Common myeloid progenitor, CD34-positive (primary cell): ENCODE results near the gene MMP1.
A peak's percentile ranks its signal among the peaks of the same experiment; 100 is the strongest.

Experiments
- CTCF ChIA-PET: fragments of 350-600 bp; sonication (Branson Sonifier 250); formaldehyde crosslinking; loops from one replicate; lab custom pipeline; 2021; ENCODE audit warnings: antibody characterized with exemption; lab: Charles Lee
- POLR2A ChIA-PET: fragments of 350-600 bp; sonication (Branson Sonifier 250); formaldehyde crosslinking; loops from one replicate; lab custom pipeline; 2021; ENCODE audit warnings: antibody characterized with exemption; lab: Charles Lee
- DNase-seq, 3 donors: peaks; one replicate each; pipeline versions ENCODE4 v3.0.0 to v3.0.0-alpha.2; 2013
- H3K27ac ChIP-seq, 2 experiments: 1 replicate in 1 of 2; 2 replicates in 1 of 2; pipeline ENCODE4 v1.7.0; 2013; ENCODE audit warnings: inconsistent platforms in 2 of 2, low read length in 2 of 2, mild to moderate bottlenecking in 2 of 2, low read depth in 1 of 2, moderate library complexity in 1 of 2; ENCODE audit not compliant: severe bottlenecking in 2 of 2, insufficient read depth in 1 of 2, poor library complexity in 1 of 2
- H3K27me3 ChIP-seq, 5 experiments: replicated peaks in 2 of 5; 1 replicate in 3 of 5; 2 replicates in 2 of 5; pipeline versions ENCODE4 v1.6.1 to v1.7.0; 2013; ENCODE audit warnings: low read length in 4 of 5, mild to moderate bottlenecking in 2 of 5, moderate library complexity in 2 of 5, inconsistent platforms in 1 of 5; ENCODE audit not compliant: insufficient read depth in 5 of 5, control insufficient read depth in 4 of 5
- H3K36me3 ChIP-seq, 4 experiments: 1 replicate in 2 of 4; 2 replicates in 2 of 4; pipeline versions ENCODE4 v1.6.1 to v1.7.0; 2013; ENCODE audit warnings: low read length in 3 of 4, control low read depth in 1 of 4, mild to moderate bottlenecking in 1 of 4; ENCODE audit not compliant: control insufficient read depth in 4 of 4, insufficient read depth in 4 of 4
- H3K4me1 ChIP-seq, 4 experiments: 1 replicate in 3 of 4; 2 replicates in 1 of 4; pipeline versions ENCODE4 v1.6.1 to v1.7.1; 2013; ENCODE audit warnings: low read length in 3 of 4, mild to moderate bottlenecking in 3 of 4, control low read depth in 1 of 4, inconsistent platforms in 1 of 4, moderate library complexity in 1 of 4; ENCODE audit not compliant: control insufficient read depth in 4 of 4, insufficient read depth in 4 of 4; ENCODE audit errors: control extremely low read depth in 1 of 4
- H3K4me3 ChIP-seq, 7 experiments: 1 replicate in 4 of 7; 2 replicates in 3 of 7; pipeline versions ENCODE4 v1.5.1 to v1.7.0; 2013; ENCODE audit warnings: mild to moderate bottlenecking in 7 of 7, low read length in 6 of 7, moderate library complexity in 6 of 7, inconsistent platforms in 2 of 7, low read depth in 2 of 7, control low read depth in 1 of 7; ENCODE audit not compliant: insufficient read depth in 4 of 7, control insufficient read depth in 1 of 7; ENCODE audit errors: extremely low read depth in 1 of 7
- H3K9me3 ChIP-seq, 5 experiments: 1 replicate in 4 of 5; 2 replicates in 1 of 5; pipeline versions ENCODE4 v1.6.1 to v1.7.1; 2013; ENCODE audit warnings: low read length in 4 of 5, mild to moderate bottlenecking in 2 of 5, inconsistent platforms in 1 of 5, low read depth in 1 of 5, moderate library complexity in 1 of 5; ENCODE audit not compliant: control insufficient read depth in 4 of 5, insufficient read depth in 2 of 5; ENCODE audit errors: control extremely low read depth in 1 of 5
- WGBS: methylation state at CpG from one replicate; pipeline ENCODE4 v1.1.5; 2013; ENCODE audit not compliant: insufficient coverage; 5-methylcytosine and 5-hydroxymethylcytosine counted together

The MMP1 gene

GRCh38 chr11:102836290-102836875 is 38.4 kb upstream of the MMP1 start:
- Histone ChIP-seq H3K4me3 (no peak overlapping the region), H3K9me3 (no peaks in the 10 kb centered on the region), H3K27ac (no peak overlapping the region), H3K4me1 (no peaks in the 10 kb centered on the region), H3K27me3 (peaks cover 0 to 27% (median 10%) of the 10 kb centered on the region in 5 experiments), H3K36me3 (no peaks in the 10 kb centered on the region)
- CTCF ChIA-PET, result no interaction called here
- POLR2A ChIA-PET, result no interaction called here
- WGBS, result 84% methylated on average over 3 of the region's 3 CpGs
- no peak for DNase-seq

GRCh38 chr11:102833731-102834130 is 35.8 kb upstream of the MMP1 start:
- WGBS, result 100% methylated on average over 1 of the region's 2 CpGs
- Histone ChIP-seq H3K27ac (no peak overlapping the region), H3K4me3 (no peak overlapping the region), H3K36me3 (no peaks in the 10 kb centered on the region), H3K9me3 (no peaks in the 10 kb centered on the region), H3K4me1 (peaks cover 0 to 4% (median 0%) of the 10 kb centered on the region in 4 experiments), H3K27me3 (peaks cover 0 to 36% (median 15%) of the 10 kb centered on the region in 5 experiments)
- ChIA-PET POLR2A (no interaction called here), CTCF (no interaction called here)
- no peak for DNase-seq

GRCh38 chr11:102832612-102833011 is 34.7 kb upstream of the MMP1 start:
- POLR2A ChIA-PET, result no interaction called here
- Histone ChIP-seq H3K4me3 (no peak overlapping the region), H3K4me1 (peaks cover 0 to 4% (median 0%) of the 10 kb centered on the region in 4 experiments), H3K36me3 (no peaks in the 10 kb centered on the region), H3K9me3 (no peaks in the 10 kb centered on the region), H3K27ac (no peak overlapping the region), H3K27me3 (peaks cover 0 to 36% (median 15%) of the 10 kb centered on the region in 5 experiments)
- CTCF ChIA-PET, result no interaction called here
- no peak for DNase-seq
- 100% methylated on average over 2 of the region's 7 CpGs for WGBS

GRCh38 chr11:102831489-102832440 is 33.8 kb upstream of the MMP1 start:
- H3K4me3 ChIP-seq, result peak overlapping the region in 1 of 7 experiments; percentile 43
- no peak overlapping the region for H3K27ac ChIP-seq
- H3K9me3 ChIP-seq, result no peaks in the 10 kb centered on the region
- H3K36me3 ChIP-seq, result no peaks in the 10 kb centered on the region
- peaks cover 0 to 36% (median 15%) of the 10 kb centered on the region in 5 experiments for H3K27me3 ChIP-seq
- 69% methylated on average over 18 of the region's 38 CpGs for WGBS
- peak; percentile 17 to 40 (median 28) for DNase-seq
- ChIA-PET POLR2A (interaction anchor here (0.7 kb wide), 1 partner anchor 10 kb away, joined by 4 read pairs; no protein-coding TSS in a partner anchor), CTCF (interaction anchor here (1.0 kb wide), 1 partner anchor 110 kb away, joined by 5 read pairs; no protein-coding TSS in a partner anchor)
- peaks cover 0 to 4% (median 0%) of the 10 kb centered on the region in 4 experiments for H3K4me1 ChIP-seq

- Histone ChIP-seq H3K27ac (no peak overlapping the region), H3K27me3 (peaks cover 0 to 34% (median 15%) of the 10 kb centered on the region in 5 experiments), H3K9me3 (no peaks in the 10 kb centered on the region), H3K4me3 (no peak overlapping the region), H3K4me1 (peaks cover 0 to 4% (median 0%) of the 10 kb centered on the region in 4 experiments), H3K36me3 (no peaks in the 10 kb centered on the region)
- POLR2A ChIA-PET, result interaction anchor here (0.7 kb wide), 1 partner anchor 10 kb away, joined by 4 read pairs; no protein-coding TSS in a partner anchor
- WGBS, result no CpG with 5 or more reads among the region's 2 CpGs
- CTCF ChIA-PET, result interaction anchor here (1.0 kb wide), 1 partner anchor 110 kb away, joined by 5 read pairs; no protein-coding TSS in a partner anchor
- DNase-seq, result no peak
Observed at GRCh38 chr11:102831128-102831488, 33.1 kb upstream of the MMP1 start.

GRCh38 chr11:102830001-102830727 is 32.2 kb upstream of the MMP1 start:
- no peak overlapping the region for H3K27ac ChIP-seq

More at GRCh38 chr11:102830001-102830727, 32.2 kb upstream of the MMP1 start:
- Histone ChIP-seq H3K9me3 (no peaks in the 10 kb centered on the region), H3K4me1 (peaks cover 0 to 4% (median 0%) of the 10 kb centered on the region in 4 experiments), H3K4me3 (no peak overlapping the region), H3K36me3 (no peaks in the 10 kb centered on the region), H3K27me3 (peaks cover 0 to 34% (median 15%) of the 10 kb centered on the region in 5 experiments)
- ChIA-PET CTCF (interaction anchor here (0.8 kb wide), 1 partner anchor 20 kb away, joined by 5 read pairs; no protein-coding TSS in a partner anchor), POLR2A (no interaction called here)
- peak in 2 of 3 donors; percentile 51 to 55 for DNase-seq
- 39% methylated on average over 5 of the region's 5 CpGs for WGBS
